GM23248 (cell line): ENCODE results near the gene SUGT1.

Source experiments
- EZH2 ChIP-seq: fragments of 200-600 bp; sonication (generic); IDR thresholded peaks from 2 replicates; pipeline ENCODE4 v1.6.1; 2018; ENCODE audit warnings: antibody characterized with exemption, mild to moderate bottlenecking; ENCODE audit not compliant: insufficient read depth, poor library complexity, severe bottlenecking
- EZH2phosphoT487 ChIP-seq: fragments of 200-600 bp; sonication (generic); IDR thresholded peaks from 2 replicates; pipeline ENCODE4 v1.6.1; 2018; ENCODE audit warnings: antibody characterized with exemption, moderate library complexity, mild to moderate bottlenecking, low read depth; ENCODE audit not compliant: insufficient read depth

DNA sequence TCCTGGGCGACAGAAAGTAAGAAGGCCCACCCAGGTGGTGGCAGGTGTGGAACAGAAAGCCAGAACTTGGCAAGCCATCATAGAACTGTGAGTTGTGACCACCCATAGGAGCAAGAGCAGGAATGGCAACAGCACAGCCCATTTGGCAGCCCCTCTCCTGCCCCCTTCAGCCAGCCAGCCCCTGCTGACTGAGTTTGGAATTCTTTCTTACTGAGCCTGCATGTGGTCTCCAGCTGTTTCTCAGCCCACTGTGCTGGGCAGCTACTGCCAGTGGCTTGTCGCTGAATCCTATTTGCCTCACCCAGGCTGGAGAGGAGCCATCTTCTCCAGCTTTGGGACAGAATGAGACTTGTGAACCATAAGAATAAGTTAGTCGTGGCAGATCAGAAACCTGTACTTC, 58.6 kb downstream of the SUGT1 start:
- TF ChIP-seq EZH2 (no peak), EZH2phosphoT487 (no peak)
